Left hindlimb (tissue), 1 donor: ENCODE results near the gene TRIM46.
A peak's percentile ranks its signal among the peaks of the same experiment; 100 is the strongest.
"Not testable (repeated sequence)": the region's sequence is repeated elsewhere in the genome, so short reads cannot be mapped to it uniquely, and the experiment has no call there.

Experiments
- DNase-seq: peaks from one replicate; pipeline ENCODE4 v3.0.0-alpha.2; 2018

Gene TRIM46

GRCh38 chr1:155189926-155190325 lies 16.3 kb downstream of the TRIM46 start:
- not testable (repeated sequence) for DNase-seq

GRCh38 chr1:155191904-155192303 lies 18.3 kb downstream of the TRIM46 start:
- DNase-seq = peak; percentile 47

GRCh38 chr1:155192346-155193274 lies 19.0 kb downstream of the TRIM46 start:
- DNase-seq = no peak

GRCh38 chr1:155193275-155193990 lies 19.8 kb downstream of the TRIM46 start:
- DNase-seq = peak; percentile 94

GRCh38 chr1:155193991-155194240 lies 20.3 kb downstream of the TRIM46 start:
- not testable (repeated sequence) for DNase-seq

- DNase-seq = peak; percentile 41
Observed at GRCh38 chr1:155195201-155196102, 21.8 kb downstream of the TRIM46 start.

GRCh38 chr1:155196103-155196892 lies 22.6 kb downstream of the TRIM46 start:
- DNase-seq = no peak

GRCh38 chr1:155196893-155197638 lies 23.4 kb downstream of the TRIM46 start:
- DNase-seq = peak; percentile 43

- DNase-seq = peak; percentile 25
Observed at GRCh38 chr1:155197901-155198546, 24.4 kb downstream of the TRIM46 start.

GRCh38 chr1:155198547-155198906 lies 24.9 kb downstream of the TRIM46 start:
- DNase-seq = peak; percentile 16

- no peak for DNase-seq
Observed at GRCh38 chr1:155199792-155200191, 26.1 kb downstream of the TRIM46 start.

- DNase-seq = peak; percentile 23
Observed at GRCh38 chr1:155200920-155201319, 27.3 kb downstream of the TRIM46 start.

GRCh38 chr1:155202198-155202597 lies 28.5 kb downstream of the TRIM46 start:
- peak; percentile 39 for DNase-seq

- peak; percentile 30 for DNase-seq
Observed at GRCh38 chr1:155202731-155203515, 29.3 kb downstream of the TRIM46 start.

- DNase-seq = no peak
Observed at GRCh38 chr1:155205035-155205434, 31.4 kb downstream of the TRIM46 start.

GRCh38 chr1:155205969-155206593 lies 32.4 kb downstream of the TRIM46 start:
- DNase-seq = peak; percentile 21

GRCh38 chr1:155206891-155207805 lies 33.5 kb downstream of the TRIM46 start:
- peak; percentile 86 for DNase-seq

- peak; percentile 89 for DNase-seq
Observed at GRCh38 chr1:155207806-155208540, 34.3 kb downstream of the TRIM46 start, which contains the start of gene THBS3. Gene THBS3, minus strand, starts transcription at chr1:155207897. Its CDS starts 21 bp downstream, at chr1:155207876.
